ENCODE results near the gene SEPTIN3. TPM values are rescaled to one million over a fixed set of nuclear protein-coding genes. Genes with fewer than 3 reads are reported as not detected.

Gene SEPTIN3
- total and polyA plus RNA-seq, 7 experiments from 2014 or later = 0.08 to 4.2 (median 0.16) TPM; not detected in 2

DNA sequence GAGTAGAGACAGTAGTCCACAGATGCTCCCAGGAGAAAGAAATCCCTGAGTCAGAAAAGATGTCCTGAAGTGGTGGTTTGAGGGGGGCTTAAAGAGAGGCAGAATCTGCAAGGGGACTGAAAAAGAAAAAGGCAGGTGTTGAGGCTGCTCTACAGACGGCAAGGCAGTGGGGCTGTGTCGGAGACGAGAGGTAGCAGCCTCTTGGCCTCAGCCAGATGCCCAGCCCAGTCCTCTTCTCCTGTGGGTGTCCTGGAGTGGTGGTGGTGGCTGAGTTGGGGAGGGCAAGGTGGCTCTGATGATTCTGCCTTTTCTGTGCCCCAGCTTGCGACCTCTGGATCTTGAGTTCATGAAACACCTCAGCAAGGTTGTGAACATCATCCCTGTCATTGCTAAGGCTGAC is 20.0 kb downstream of the SEPTIN3 start:
- ATAC-seq = no peak
- H3K27me3 ChIP-seq (ENCODE audit: control insufficient read depth in 2 of 2, insufficient read depth in 2 of 2, low read length in 2 of 2) = no peaks in the 10 kb centered on the region
- no peaks in the 10 kb centered on the region for H3K4me1 ChIP-seq (ENCODE audit: control insufficient read depth in 2 of 2, insufficient read depth in 2 of 2, low read length in 2 of 2)
- intact Hi-C loops (cut with micrococcal nuclease) = no loop called here
- H3K27ac ChIP-seq (ENCODE audit: low read depth, low read length) = no peak overlapping the region
- ChIA-PET CTCF (interaction anchor here (0.6 kb wide), 1 partner anchor 178 kb away, joined by 3 read pairs; no protein-coding TSS in a partner anchor), POLR2A (no interaction called here)
- H3K27ac Mint-ChIP-seq = no peak overlapping the region
- H3K9me3 Mint-ChIP-seq = no peaks in the 10 kb centered on the region
- H3K36me3 Mint-ChIP-seq = no peaks in the 10 kb centered on the region
- no peak for DNase-seq
- H3K27me3 Mint-ChIP-seq = peaks cover 0 to 4% (median 0%) of the 10 kb centered on the region in 5 donors
- no peak overlapping the region for H3K4me3 ChIP-seq (ENCODE audit: low read length)
- H3K4me3 Mint-ChIP-seq = no peak overlapping the region
- H3K4me1 Mint-ChIP-seq = no peaks in the 10 kb centered on the region
- no peaks in the 10 kb centered on the region for H3K9me3 ChIP-seq (ENCODE audit: control insufficient read depth in 2 of 3, low read length in 3 of 3)
- H3K36me3 ChIP-seq (ENCODE audit: control insufficient read depth in 2 of 3, insufficient read depth in 3 of 3, low read length in 3 of 3) = no peaks in the 10 kb centered on the region

DNA sequence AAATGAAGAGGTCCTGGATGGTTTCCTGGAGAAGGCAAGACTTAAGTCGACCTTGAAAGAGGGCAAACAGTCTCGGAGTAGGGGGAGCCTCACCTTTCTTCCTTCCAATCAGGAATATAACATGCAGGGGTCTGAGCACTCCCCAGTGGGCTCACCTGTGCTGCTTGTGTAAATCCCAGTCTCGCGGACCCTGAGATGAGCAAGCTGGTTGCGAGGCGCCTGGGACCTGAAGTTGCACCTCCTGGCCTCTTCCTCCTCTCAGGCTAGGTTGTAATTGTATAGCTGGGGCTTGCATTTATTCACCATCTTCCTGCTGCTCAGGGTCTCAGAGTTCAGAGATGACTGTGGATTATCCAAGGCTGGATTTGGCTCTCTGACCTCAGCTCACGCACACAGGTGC is 21.9 kb downstream of the SEPTIN3 start:
- no peaks in the 10 kb centered on the region for H3K9me3 ChIP-seq (ENCODE audit: control insufficient read depth in 2 of 3, low read length in 3 of 3)
- H3K27me3 Mint-ChIP-seq = peaks cover 0 to 4% (median 0%) of the 10 kb centered on the region in 5 donors
- H3K4me1 ChIP-seq (ENCODE audit: control insufficient read depth in 2 of 2, insufficient read depth in 2 of 2, low read length in 2 of 2) = no peaks in the 10 kb centered on the region
- H3K4me3 Mint-ChIP-seq = no peak overlapping the region
- POLR2A ChIA-PET = no interaction called here
- no peak overlapping the region for H3K4me3 ChIP-seq (ENCODE audit: low read length)
- H3K9me3 Mint-ChIP-seq = no peaks in the 10 kb centered on the region
- H3K36me3 Mint-ChIP-seq = peaks cover 0 to 5% (median 0%) of the 10 kb centered on the region in 5 donors
- peaks cover 0 to 2% (median 0%) of the 10 kb centered on the region in 7 donors for H3K4me1 Mint-ChIP-seq
- H3K27ac Mint-ChIP-seq = no peak overlapping the region
- intact Hi-C loops (cut with micrococcal nuclease) = no loop called here
- H3K27ac ChIP-seq (ENCODE audit: low read depth, low read length) = no peak overlapping the region
- H3K36me3 ChIP-seq (ENCODE audit: control insufficient read depth in 2 of 3, insufficient read depth in 3 of 3, low read length in 3 of 3) = no peaks in the 10 kb centered on the region
- no peak for DNase-seq
- CTCF ChIA-PET = no interaction called here
- no peaks in the 10 kb centered on the region for H3K27me3 ChIP-seq (ENCODE audit: control insufficient read depth in 2 of 2, insufficient read depth in 2 of 2, low read length in 2 of 2)
- ATAC-seq = no peak

DNA sequence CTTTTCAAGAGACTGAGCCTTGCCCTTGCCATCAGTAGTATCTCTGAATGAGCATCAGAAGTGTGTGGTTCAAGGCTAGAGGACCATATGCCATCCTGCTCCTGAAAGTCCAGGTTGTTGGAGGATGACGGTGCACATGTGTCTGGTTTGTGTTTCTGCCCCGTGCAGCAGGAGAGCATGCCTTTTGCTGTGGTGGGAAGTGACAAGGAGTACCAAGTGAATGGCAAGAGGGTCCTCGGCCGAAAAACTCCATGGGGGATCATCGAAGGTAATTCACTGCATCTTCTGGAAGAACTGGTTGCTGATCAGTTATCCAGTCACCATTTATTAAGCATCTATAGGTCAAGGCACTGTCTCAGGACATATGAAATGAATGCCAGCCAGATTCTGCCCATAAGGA is 23.3 kb downstream of the SEPTIN3 start:
- H3K36me3 ChIP-seq (ENCODE audit: control insufficient read depth in 2 of 3, insufficient read depth in 3 of 3, low read length in 3 of 3) = no peaks in the 10 kb centered on the region
- no peaks in the 10 kb centered on the region for H3K27me3 ChIP-seq (ENCODE audit: control insufficient read depth in 2 of 2, insufficient read depth in 2 of 2, low read length in 2 of 2)
- no peak overlapping the region for H3K4me3 ChIP-seq (ENCODE audit: low read length)
- no peaks in the 10 kb centered on the region for H3K9me3 Mint-ChIP-seq
- H3K36me3 Mint-ChIP-seq = peaks cover 0 to 5% (median 0%) of the 10 kb centered on the region in 5 donors
- no peak overlapping the region for H3K4me3 Mint-ChIP-seq
- ChIA-PET CTCF (no interaction called here), POLR2A (interaction anchor here (1.0 kb wide), 1 partner anchor 86 kb away, joined by 3 read pairs; the partner anchor contains the start of gene SMDT1)
- no peak overlapping the region for H3K27ac Mint-ChIP-seq
- peaks cover 0 to 9% (median 0%) of the 10 kb centered on the region in 5 donors for H3K27me3 Mint-ChIP-seq
- H3K9me3 ChIP-seq (ENCODE audit: control insufficient read depth in 2 of 3, low read length in 3 of 3) = no peaks in the 10 kb centered on the region
- no peak for DNase-seq
- peaks cover 0 to 4% (median 2%) of the 10 kb centered on the region in 7 donors for H3K4me1 Mint-ChIP-seq
- ATAC-seq = no peak
- H3K27ac ChIP-seq (ENCODE audit: low read depth, low read length) = no peak overlapping the region
- H3K4me1 ChIP-seq (ENCODE audit: control insufficient read depth in 2 of 2, insufficient read depth in 2 of 2, low read length in 2 of 2) = no peaks in the 10 kb centered on the region
- intact Hi-C loops (cut with micrococcal nuclease) = no loop called here

DNA sequence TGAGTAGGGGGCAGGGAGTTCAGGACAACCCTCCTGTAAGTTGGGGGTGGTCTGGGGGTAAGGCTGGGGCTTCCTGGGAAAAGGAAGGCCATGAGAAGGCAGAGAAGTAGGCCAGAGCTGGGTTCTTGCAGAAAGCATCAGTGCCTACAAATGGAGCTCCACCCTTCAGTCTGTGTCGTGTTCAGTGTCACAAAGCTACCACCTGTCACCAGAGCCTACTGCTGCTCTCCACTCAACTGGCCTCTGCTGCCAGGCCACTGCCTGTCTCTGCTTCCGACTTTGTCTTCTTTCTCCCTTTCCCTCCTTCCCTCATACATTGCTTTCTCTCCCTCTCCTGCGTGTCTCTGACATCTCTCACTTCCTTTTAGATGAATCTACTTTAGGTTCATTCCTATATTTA is 26.0 kb downstream of the SEPTIN3 start:
- no peak for DNase-seq
- Mint-ChIP-seq H3K27ac (peak overlapping the region in 2 of 9 donors; percentile 15 to 25), H3K27me3 (peaks cover 0 to 9% (median 0%) of the 10 kb centered on the region in 5 donors), H3K36me3 (peaks cover 0 to 21% (median 0%) of the 10 kb centered on the region in 5 donors), H3K4me3 (no peak overlapping the region), H3K9me3 (peaks cover 0 to 9% (median 2%) of the 10 kb centered on the region in 11 donors), H3K4me1 (peaks cover 9 to 26% (median 21%) of the 10 kb centered on the region in 7 donors)
- Histone ChIP-seq H3K27me3 (ENCODE audit: control insufficient read depth in 2 of 2, insufficient read depth in 2 of 2, low read length in 2 of 2) (no peaks in the 10 kb centered on the region), H3K4me1 (ENCODE audit: control insufficient read depth in 2 of 2, insufficient read depth in 2 of 2, low read length in 2 of 2) (peaks cover 6 to 7% of the 10 kb centered on the region in 2 donors), H3K36me3 (ENCODE audit: control insufficient read depth in 2 of 3, insufficient read depth in 3 of 3, low read length in 3 of 3) (no peaks in the 10 kb centered on the region), H3K9me3 (ENCODE audit: control insufficient read depth in 2 of 3, low read length in 3 of 3) (no peaks in the 10 kb centered on the region), H3K27ac (ENCODE audit: low read depth, low read length) (no peak overlapping the region), H3K4me3 (ENCODE audit: low read length) (no peak overlapping the region)
- ChIA-PET POLR2A (no interaction called here), CTCF (interaction anchor here (0.5 kb wide), 1 partner anchor 707 kb away, joined by 6 read pairs; no protein-coding TSS in a partner anchor)
- ATAC-seq = no peak
- intact Hi-C loops (cut with micrococcal nuclease) = no loop called here

DNA sequence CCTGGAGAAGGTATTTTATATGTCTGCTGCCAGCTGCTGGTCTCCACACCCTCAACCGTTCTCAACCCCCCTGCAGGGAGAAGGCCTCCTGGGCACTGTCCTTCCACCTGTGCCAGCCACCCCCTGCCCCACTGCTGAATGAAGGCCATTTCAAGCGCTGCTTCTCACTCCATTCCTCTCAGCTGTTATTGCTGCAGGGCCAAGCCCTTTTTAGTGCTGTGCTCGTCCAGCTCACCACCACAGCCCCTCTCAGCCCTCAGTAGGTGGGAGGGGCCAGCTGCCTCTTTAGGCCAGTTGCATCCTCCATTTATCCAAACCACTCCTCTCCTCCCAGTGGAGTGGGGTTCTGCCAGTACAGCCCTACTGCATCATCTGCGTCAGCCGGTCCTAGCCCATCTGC is 27.6 kb downstream of the SEPTIN3 start:
- intact Hi-C loops (cut with micrococcal nuclease) = no loop called here
- H3K9me3 Mint-ChIP-seq = peaks cover 0 to 25% (median 8%) of the 10 kb centered on the region in 11 donors
- CTCF ChIA-PET = no interaction called here
- Histone ChIP-seq H3K27me3 (ENCODE audit: control insufficient read depth in 2 of 2, insufficient read depth in 2 of 2, low read length in 2 of 2) (no peaks in the 10 kb centered on the region), H3K4me3 (ENCODE audit: low read length) (no peak overlapping the region), H3K36me3 (ENCODE audit: control insufficient read depth in 2 of 3, insufficient read depth in 3 of 3, low read length in 3 of 3) (no peaks in the 10 kb centered on the region), H3K27ac (ENCODE audit: low read depth, low read length) (no peak overlapping the region), H3K9me3 (ENCODE audit: control insufficient read depth in 2 of 3, low read length in 3 of 3) (peaks cover 0 to 4% (median 0%) of the 10 kb centered on the region in 3 experiments), H3K4me1 (ENCODE audit: control insufficient read depth in 2 of 2, insufficient read depth in 2 of 2, low read length in 2 of 2) (peaks cover 6 to 7% of the 10 kb centered on the region in 2 donors)
- H3K27ac Mint-ChIP-seq = no peak overlapping the region
- POLR2A ChIA-PET = interaction anchor here (1.4 kb wide), 1 partner anchor 83 kb away, joined by 7 read pairs; the partner anchor contains the start of gene SMDT1
- H3K27me3 Mint-ChIP-seq = peaks cover 0 to 9% (median 0%) of the 10 kb centered on the region in 5 donors
- H3K36me3 Mint-ChIP-seq = peaks cover 0 to 36% (median 6%) of the 10 kb centered on the region in 5 donors
- ATAC-seq (no peak), DNase-seq (no peak)
- peaks cover 12 to 31% (median 22%) of the 10 kb centered on the region in 7 donors for H3K4me1 Mint-ChIP-seq
- peak overlapping the region in 1 of 10 donors; percentile 91 for H3K4me3 Mint-ChIP-seq

DNA sequence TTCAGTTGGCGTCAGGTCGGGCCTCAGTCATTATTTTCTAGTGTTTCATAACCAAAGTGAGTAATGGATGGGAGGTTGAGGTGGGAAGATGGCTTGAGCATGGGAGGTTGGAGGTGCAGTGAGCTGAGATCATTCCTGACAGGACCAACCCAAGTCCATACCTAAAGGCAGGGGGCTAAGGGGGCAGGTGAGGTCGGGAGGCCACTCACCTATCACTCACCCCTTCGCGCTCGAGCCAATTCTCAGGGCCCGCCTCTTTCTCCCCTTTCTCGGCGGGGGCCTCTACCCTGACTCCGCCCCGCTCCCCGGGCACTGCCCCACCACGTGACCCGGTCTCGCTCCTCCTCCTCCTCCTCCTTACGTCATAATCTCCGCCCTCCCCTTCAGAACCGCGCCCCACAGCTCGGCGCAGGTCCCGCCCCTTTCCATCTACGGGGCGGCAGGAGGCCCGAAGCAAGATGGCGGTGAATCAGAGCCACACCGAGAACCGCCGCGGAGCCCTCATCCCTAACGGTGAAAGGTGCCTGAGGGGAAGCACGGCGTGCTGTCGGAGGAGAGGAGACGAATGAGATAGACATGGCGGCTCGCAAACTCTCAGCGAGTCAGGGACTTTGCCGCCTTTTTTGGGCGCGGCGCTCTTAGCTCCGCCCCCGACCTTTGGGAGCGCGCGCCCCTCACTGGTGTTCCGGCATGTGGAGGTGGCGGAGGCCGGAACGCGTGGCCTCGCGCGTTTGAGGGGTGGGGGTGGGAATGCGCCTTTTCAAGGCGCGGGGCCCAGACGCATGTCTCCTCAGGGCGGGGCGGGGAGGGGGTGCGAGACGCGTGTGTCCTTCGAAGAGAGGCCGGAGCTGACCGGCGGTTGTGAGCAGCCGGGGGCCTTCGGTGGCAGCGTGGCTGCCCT is 29.4 kb downstream of the SEPTIN3 start, which contains the start of gene WBP2NL:
Gene WBP2NL (plus strand): TSS at position 428 of the 901 bp plus-strand sequence. CDS start 31 bp downstream, at position 459.
- intact Hi-C loops (cut with micrococcal nuclease) = loop anchor here (1.0 to 2.0 kb wide), 9 partner anchors 22 to 166 kb away; partner anchors contain the start of genes NAGA (in 2 of the 2), CENPM (in 1 of the 2), NDUFA6 (in 1 of the 2) and PHETA2 (in 1 of the 2)
- DNase-seq = peak; percentile 75 to 92 (median 89)
- Histone ChIP-seq H3K4me1 (ENCODE audit: control insufficient read depth in 2 of 2, insufficient read depth in 2 of 2, low read length in 2 of 2) (peaks cover 6 to 7% of the 10 kb centered on the region in 2 donors), H3K27me3 (ENCODE audit: control insufficient read depth in 2 of 2, insufficient read depth in 2 of 2, low read length in 2 of 2) (no peaks in the 10 kb centered on the region), H3K9me3 (ENCODE audit: control insufficient read depth in 2 of 3, low read length in 3 of 3) (peaks cover 0 to 4% (median 0%) of the 10 kb centered on the region in 3 experiments), H3K27ac (ENCODE audit: low read depth, low read length) (peak within 1 kb of the TSS; percentile 73), H3K4me3 (ENCODE audit: low read length) (peak within 1 kb of the TSS; percentile 76), H3K36me3 (ENCODE audit: control insufficient read depth in 2 of 3, insufficient read depth in 3 of 3, low read length in 3 of 3) (no peaks in the 10 kb centered on the region)
- ChIA-PET POLR2A (interaction anchor here (0.6 to 1.5 kb wide), 9 partner anchors 40 to 650 kb away, joined by 3 to 8 read pairs (median 3); partner anchors contain the start of genes CENPM, CYB5R3, NAGA and NDUFA6), CTCF (interaction anchor here (1.0 kb wide), 1 partner anchor 57 kb away, joined by 3 read pairs; no protein-coding TSS in a partner anchor)
- Mint-ChIP-seq H3K9me3 (peaks cover 0 to 40% (median 17%) of the 10 kb centered on the region in 11 donors), H3K4me1 (peaks cover 12 to 31% (median 22%) of the 10 kb centered on the region in 7 donors), H3K4me3 (peak within 1 kb of the TSS; percentile 91 to 100 (median 96)), H3K27me3 (peaks cover 0 to 9% (median 0%) of the 10 kb centered on the region in 5 donors), H3K27ac (peak within 1 kb of the TSS; percentile 91 to 99 (median 96)), H3K36me3 (peaks cover 0 to 39% (median 11%) of the 10 kb centered on the region in 5 donors)
- ATAC-seq = peak; percentile 99

Data from naive thymus-derived CD4-positive, alpha-beta T cell (primary cell).